GM12864 (cell line): ENCODE measurements around the gene USP7.

Source experiments
- DNase-seq: peaks from one replicate; pipeline ENCODE4 v3.0.0-alpha.2; 2011; ENCODE audit warnings: low read depth
- H3K4me3 ChIP-seq: 2 replicates; pipeline ENCODE4 v1.5.1; 2011; ENCODE audit warnings: mild to moderate bottlenecking, low read depth, low read length, control low read depth
- TF ChIP-seq, protein P1 (sequence below): IDR thresholded peaks from 2 replicates; pipeline ENCODE4 v1.5.1; 2011; ENCODE audit warnings: low read depth, mild to moderate bottlenecking, moderate library complexity, low read length, control low read depth, inconsistent platforms; ENCODE audit errors: missing control alignments

The USP7 gene

DNA sequence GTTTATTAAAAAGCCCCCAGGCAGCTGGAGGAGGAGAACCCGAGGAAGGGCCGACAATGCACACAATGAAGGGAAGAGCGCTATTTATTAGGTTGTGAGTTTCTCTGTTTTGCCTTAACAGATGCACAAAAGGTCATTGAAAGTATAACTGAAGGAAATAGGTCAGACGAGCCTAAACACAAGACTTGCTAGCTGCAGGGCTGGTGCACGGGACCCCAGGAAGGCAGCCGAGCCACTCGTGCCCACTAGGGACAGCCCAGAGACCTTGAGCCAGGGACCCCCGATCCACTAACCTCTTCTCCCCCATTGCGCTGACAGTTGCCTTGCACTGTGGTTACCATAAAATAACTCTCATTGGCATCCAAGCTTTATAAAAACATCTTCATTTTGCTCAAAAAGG lies 70.3 kb downstream of the USP7 start:
- H3K4me3 ChIP-seq, result no peak overlapping the region
- no peak for DNase-seq
- TF ChIP-seq, protein P1, sequence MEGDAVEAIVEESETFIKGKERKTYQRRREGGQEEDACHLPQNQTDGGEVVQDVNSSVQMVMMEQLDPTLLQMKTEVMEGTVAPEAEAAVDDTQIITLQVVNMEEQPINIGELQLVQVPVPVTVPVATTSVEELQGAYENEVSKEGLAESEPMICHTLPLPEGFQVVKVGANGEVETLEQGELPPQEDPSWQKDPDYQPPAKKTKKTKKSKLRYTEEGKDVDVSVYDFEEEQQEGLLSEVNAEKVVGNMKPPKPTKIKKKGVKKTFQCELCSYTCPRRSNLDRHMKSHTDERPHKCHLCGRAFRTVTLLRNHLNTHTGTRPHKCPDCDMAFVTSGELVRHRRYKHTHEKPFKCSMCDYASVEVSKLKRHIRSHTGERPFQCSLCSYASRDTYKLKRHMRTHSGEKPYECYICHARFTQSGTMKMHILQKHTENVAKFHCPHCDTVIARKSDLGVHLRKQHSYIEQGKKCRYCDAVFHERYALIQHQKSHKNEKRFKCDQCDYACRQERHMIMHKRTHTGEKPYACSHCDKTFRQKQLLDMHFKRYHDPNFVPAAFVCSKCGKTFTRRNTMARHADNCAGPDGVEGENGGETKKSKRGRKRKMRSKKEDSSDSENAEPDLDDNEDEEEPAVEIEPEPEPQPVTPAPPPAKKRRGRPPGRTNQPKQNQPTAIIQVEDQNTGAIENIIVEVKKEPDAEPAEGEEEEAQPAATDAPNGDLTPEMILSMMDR, result no peak

DNA sequence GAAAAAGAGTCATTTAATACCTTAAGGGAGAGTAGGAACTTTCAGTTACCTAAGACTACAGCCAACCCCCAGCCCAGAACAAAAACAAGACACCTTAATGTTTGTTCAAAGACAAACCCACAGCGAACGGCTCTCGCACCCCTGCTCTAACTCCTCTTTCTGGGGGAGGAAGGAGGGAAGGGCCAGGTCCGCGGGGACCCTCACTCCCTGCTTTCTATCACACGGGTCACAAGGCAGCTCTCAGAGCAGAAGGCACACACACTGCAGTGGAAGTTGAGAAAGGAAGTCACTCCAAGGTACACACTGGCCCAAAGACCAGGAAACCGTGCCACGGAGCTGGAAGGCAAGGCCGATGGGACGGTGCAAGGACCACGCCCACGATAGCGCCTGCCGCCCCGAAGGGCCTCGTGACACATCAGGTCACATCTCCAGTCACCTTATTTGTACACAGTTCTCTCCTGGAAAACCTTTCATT lies 71.6 kb downstream of the USP7 start:
- DNase-seq, result no peak
- peak overlapping the region; percentile 6; the same call in 1 of the 2 replicates for H3K4me3 ChIP-seq
- TF ChIP-seq, protein P1, result no peak

DNA sequence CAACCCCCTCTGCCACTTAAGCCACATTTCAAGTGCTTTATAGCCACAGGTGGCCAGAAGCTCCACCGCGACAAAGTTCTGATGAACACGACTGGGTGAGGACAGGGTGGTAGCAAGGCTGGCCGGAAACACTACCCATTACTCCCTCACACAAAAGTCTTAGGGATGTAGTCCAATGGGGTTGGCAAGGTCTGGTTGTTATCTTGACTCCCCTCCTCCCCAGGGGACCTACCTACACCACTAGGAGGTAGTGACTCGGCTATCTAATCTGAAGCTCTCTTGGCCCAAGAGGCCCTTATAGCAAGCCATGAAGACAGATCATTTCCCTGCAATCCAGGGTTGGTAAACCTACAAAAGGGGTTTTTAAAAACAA lies 73.2 kb downstream of the USP7 start:
- TF ChIP-seq, protein P1, result no peak
- H3K4me3 ChIP-seq, result no peak overlapping the region
- DNase-seq, result no peak

DNA sequence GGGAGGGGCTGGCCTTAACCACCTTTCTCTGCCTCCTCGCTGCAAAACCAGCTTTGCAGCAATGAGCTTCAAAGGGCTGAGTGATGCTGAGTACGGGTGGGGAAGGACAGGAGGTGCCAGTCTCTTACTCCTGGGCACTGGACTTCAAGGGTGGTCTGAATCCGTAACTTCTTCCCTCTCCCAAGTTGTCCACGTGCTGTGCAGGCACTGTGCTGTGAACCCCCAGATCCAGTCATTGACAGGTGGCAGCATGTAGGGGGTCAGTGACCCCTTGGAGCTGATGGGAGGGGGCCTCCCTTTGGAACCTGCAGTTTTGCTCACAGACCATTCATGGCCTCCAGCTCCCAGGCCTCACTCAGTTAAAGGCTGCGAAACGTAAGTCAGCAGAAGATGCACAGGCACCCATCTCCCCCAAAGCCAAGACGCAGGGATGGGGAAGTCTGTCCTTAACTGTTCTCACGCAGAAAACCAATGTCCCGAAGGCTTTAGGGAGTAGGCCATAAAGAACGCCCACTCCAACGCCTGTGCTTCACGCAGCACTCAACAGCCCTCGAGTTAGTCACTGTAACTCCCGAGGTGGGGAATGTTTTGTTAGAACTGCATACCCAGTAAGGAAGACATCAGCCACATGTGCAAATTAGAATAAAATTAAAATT lies 73.7 kb downstream of the USP7 start:
- H3K4me3 ChIP-seq, result no peak overlapping the region
- no peak for DNase-seq
- TF ChIP-seq, protein P1, result no peak

DNA sequence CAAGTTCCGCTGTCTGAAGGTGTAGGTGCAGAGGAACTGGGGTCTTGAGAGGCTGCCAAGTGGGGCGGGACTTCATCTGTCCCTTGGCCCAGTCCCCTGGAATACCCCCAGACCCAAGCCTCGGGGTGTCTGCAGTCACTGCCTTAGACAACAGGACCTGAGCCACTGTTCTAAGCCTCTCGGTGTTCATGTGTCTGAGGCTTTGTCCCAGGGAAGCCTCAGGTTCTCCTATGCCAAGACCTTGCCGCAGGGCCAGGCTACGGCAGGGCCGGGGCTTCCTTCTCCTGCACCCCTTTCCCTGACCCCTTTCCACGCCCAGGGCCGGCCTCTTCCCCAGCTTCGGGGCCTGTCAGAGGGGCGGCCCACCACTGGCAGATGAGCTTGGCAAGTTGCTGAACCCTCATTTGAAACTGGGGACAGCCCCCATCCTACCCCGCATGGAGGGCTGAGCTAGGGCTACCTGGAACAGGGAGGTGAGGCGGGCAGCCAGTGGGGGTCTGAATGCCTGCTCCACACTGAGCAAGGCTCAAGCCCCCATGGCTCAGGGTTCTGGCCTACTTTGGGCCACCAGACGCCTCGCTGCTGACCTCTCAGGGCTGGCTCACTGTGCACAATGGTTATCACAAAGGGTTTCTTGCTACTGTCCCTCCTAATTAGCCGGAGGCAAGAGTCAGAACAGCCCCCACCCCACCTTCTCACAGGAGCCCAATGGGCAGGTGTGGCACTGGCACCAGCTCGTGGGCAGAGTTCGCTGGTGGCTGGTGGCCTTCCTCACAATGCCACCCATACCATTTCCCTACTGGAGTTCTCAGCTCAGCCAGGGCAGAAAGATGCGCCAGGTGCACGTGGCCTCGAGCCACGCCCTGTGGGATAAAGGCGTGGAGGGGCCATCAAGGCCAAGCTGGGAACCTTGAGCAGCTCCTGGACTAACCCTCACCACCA lies 74.5 kb downstream of the USP7 start:
- TF ChIP-seq, protein P1, result no peak
- H3K4me3 ChIP-seq, result no peak overlapping the region
- DNase-seq, result no peak

DNA sequence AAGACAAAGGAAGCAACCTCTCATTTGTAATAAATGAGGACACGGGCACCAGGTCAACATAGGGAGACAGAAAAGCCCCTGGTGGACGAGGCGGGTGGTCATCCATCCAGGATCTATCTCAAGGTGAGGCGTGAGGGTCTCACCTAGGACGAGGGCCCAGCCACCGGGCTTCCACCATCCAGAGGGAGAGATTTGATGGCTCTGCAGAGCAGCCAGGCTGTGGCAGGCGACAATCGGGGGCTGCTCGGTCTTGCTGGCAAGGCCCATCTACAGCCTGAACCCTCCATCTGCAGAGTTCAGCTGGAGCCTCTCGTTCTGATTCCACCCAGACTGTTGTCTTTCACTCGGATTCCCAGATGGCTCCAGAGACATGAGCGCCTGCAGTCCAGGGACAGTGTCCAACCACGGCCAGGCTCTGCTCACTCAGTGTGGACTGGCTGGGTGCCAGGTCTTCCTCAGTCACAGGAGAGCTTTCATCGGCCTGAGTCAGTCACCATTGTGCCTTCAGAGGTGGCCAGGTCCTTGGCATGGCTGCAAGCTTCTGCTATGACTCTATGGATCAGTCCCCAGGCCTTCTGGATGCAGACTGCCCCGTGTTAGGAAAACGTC lies 75.7 kb downstream of the USP7 start:
- no peak overlapping the region for H3K4me3 ChIP-seq
- DNase-seq, result no peak
- TF ChIP-seq, protein P1, result no peak
